Measurements from ENCODE around the gene DCANP1.

Gene DCANP1

GRCh38 chr5:135417083-135417482 lies 30.1 kb downstream of the DCANP1 start:
- no peak for DNase-seq

- DNase-seq = no peak
Observed at GRCh38 chr5:135405082-135405481, 42.1 kb downstream of the DCANP1 start.

- no peak for DNase-seq
Observed at GRCh38 chr5:135402031-135402430, 45.1 kb downstream of the DCANP1 start.

- DNase-seq = no peak
Observed at GRCh38 chr5:135400866-135401265, 46.3 kb downstream of the DCANP1 start.

GRCh38 chr5:135399794-135400542 lies 47.2 kb downstream of the DCANP1 start:
- no peak for DNase-seq

- no peak for DNase-seq
Observed at GRCh38 chr5:135398855-135399793, 48.0 kb downstream of the DCANP1 start, which contains the start of gene MACROH2A1. Gene MACROH2A1 (minus strand): TSS chr5:135399231. CDS start chr5:135389093, 10,138 bp downstream.

- DNase-seq = no peak
Observed at GRCh38 chr5:135398160-135398854, 48.8 kb downstream of the DCANP1 start.

GRCh38 chr5:135397084-135397483 lies 50.1 kb downstream of the DCANP1 start:
- no peak for DNase-seq

- DNase-seq = no peak
Observed at GRCh38 chr5:135396459-135397055, 50.6 kb downstream of the DCANP1 start.

- no peak for DNase-seq
Observed at GRCh38 chr5:135395866-135396265, 51.3 kb downstream of the DCANP1 start.

GRCh38 chr5:135395451-135395850 lies 51.7 kb downstream of the DCANP1 start:
- DNase-seq = no peak
